ENCODE results near the gene OLIG3.

Gene OLIG3

DNA sequence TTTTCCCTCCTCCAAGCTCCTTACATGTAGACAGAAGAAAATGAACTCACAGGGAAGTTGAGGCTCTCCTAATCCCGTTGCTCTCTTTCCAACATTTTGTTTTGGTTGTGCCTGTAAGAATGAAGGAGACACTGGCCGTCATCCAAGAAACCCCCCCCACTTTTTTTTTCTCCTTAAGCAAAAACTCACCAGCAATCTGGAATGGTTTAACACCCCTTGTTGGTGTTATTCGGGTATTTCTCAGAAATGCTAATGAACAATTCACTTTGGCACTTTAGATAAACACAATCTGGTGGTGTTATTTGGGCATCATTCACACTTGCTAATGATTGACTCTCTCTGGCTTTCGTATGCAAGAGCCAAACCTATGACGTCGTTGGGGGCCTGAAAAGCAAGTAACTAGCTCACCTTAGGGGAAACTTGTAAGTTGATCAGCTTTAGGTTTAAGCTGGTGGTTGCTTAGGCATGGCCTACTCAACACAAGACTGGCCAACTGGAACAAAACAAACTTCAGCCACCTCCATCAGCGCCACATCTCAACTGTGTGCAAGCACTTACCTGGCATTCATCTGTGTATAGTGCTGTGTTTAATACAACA, 24.3 kb upstream of the OLIG3 start:
- DNase-seq, result no peak
- Histone ChIP-seq H3K9me3 (no peaks in the 10 kb centered on the region), H3K4me3 (ENCODE audit: low read depth, low read length) (no peak overlapping the region), H3K4me1 (no peaks in the 10 kb centered on the region), H3K27me3 (peaks cover 48% of the 10 kb centered on the region), H3K36me3 (no peaks in the 10 kb centered on the region)
- TF ChIP-seq, protein P1, sequence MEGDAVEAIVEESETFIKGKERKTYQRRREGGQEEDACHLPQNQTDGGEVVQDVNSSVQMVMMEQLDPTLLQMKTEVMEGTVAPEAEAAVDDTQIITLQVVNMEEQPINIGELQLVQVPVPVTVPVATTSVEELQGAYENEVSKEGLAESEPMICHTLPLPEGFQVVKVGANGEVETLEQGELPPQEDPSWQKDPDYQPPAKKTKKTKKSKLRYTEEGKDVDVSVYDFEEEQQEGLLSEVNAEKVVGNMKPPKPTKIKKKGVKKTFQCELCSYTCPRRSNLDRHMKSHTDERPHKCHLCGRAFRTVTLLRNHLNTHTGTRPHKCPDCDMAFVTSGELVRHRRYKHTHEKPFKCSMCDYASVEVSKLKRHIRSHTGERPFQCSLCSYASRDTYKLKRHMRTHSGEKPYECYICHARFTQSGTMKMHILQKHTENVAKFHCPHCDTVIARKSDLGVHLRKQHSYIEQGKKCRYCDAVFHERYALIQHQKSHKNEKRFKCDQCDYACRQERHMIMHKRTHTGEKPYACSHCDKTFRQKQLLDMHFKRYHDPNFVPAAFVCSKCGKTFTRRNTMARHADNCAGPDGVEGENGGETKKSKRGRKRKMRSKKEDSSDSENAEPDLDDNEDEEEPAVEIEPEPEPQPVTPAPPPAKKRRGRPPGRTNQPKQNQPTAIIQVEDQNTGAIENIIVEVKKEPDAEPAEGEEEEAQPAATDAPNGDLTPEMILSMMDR (IDR thresholded peaks at IDR 0.05; ENCODE audit: low read depth, low read length), result no peak

DNA sequence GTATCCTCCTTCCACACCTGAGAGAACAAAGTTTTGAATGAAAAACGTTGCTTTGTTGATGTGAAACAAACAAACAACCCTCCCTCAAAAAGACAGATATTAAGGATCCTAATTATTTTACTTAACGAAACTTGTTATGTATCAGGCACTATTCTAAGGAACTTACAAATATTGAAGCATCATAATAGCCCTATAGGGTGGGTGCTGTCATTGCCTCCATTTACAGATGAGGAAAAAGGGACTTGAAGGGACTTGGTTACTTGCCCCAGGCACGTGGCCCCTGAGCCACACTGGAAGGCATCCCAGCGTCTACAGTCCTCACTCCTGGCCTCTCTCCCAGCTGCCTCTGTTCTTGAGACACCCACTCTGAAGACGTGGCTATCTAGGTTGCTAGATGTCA, 20.2 kb upstream of the OLIG3 start:
- TF ChIP-seq, protein P1 (IDR thresholded peaks at IDR 0.05; ENCODE audit: low read depth, low read length), result no peak
- Histone ChIP-seq H3K9me3 (no peaks in the 10 kb centered on the region), H3K27me3 (peaks cover 69% of the 10 kb centered on the region), H3K4me3 (ENCODE audit: low read depth, low read length) (no peak overlapping the region), H3K36me3 (no peaks in the 10 kb centered on the region), H3K4me1 (no peaks in the 10 kb centered on the region)
- no peak for DNase-seq

- no peak overlapping the region for H3K4me3 ChIP-seq (ENCODE audit: low read depth, low read length)
- TF ChIP-seq, protein P1 (IDR thresholded peaks at IDR 0.05; ENCODE audit: low read depth, low read length), result no peak
These were observed 18.8 kb upstream of the OLIG3 start for GRCh38 chr6:137512757-137513605.

GRCh38 chr6:137510923-137511322, 16.7 kb upstream of the OLIG3 start:
- Histone ChIP-seq H3K4me3 (ENCODE audit: low read depth, low read length) (no peak overlapping the region), H3K4me1 (no peaks in the 10 kb centered on the region), H3K36me3 (no peaks in the 10 kb centered on the region), H3K9me3 (no peaks in the 10 kb centered on the region), H3K27me3 (peaks cover 59% of the 10 kb centered on the region)
- DNase-seq, result no peak
- TF ChIP-seq, protein P1 (IDR thresholded peaks at IDR 0.05; ENCODE audit: low read depth, low read length), result no peak

More at GRCh38 chr6:137512757-137513605, 18.8 kb upstream of the OLIG3 start:
- Histone ChIP-seq H3K27me3 (peaks cover 70% of the 10 kb centered on the region), H3K4me1 (no peaks in the 10 kb centered on the region), H3K9me3 (no peaks in the 10 kb centered on the region), H3K36me3 (no peaks in the 10 kb centered on the region)
- DNase-seq, result no peak

DNA sequence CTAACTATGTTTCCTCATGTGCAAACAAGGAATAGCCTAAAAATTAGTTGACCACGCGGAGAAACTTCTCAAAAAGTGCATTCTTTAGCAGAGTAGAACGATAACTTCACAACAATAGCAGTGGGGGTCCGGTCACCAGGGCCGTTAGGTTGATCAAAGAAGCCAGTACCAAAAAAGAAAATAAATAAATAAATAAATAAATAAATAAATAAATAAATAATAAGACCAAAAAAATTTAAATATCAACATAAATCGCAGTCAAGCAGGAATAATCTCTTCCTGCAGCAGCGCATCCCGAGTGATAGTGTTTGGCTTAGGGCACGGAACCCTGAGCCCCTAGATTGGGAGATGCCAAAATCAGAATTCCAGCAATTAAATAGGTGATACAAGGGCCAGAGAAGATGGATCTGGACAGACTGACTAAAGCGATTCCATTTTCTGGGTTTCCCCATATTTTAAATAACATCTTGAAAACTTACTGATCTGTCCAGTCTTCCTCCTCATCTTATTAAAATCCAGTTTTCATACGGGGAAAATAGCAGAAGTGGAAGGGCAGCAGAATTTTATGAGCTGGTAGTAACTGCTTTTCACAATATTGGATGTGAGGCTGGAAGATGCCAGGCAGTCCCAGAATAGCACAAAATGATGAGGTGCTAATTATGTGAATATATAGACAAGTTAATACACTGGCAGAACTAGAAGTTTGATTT, 4.4 kb upstream of the OLIG3 start:
- Histone ChIP-seq H3K9me3 (no peaks in the 10 kb centered on the region), H3K4me1 (no peaks in the 10 kb centered on the region), H3K36me3 (no peaks in the 10 kb centered on the region), H3K27me3 (peaks cover 86% of the 10 kb centered on the region), H3K4me3 (ENCODE audit: low read depth, low read length) (no peak overlapping the region)
- DNase-seq, result no peak
- TF ChIP-seq, protein P1 (IDR thresholded peaks at IDR 0.05; ENCODE audit: low read depth, low read length), result no peak

All from BE2C (cell line).